Psoas muscle (tissue), 8 donors: ENCODE data around the gene NAV2. TPM values are rescaled to one million over a fixed set of nuclear protein-coding genes. Genes with fewer than 3 reads are reported as not detected.
"Not testable (repeated sequence)": the region's sequence is repeated elsewhere in the genome, so short reads cannot be mapped to it uniquely, and the experiment has no call there.

Experiments
- ATAC-seq, 4 donors: fragments of 200-7000 bp; cut with Tn5 transposase; one replicate each; pipeline ENCODE4 v1.9.1; 2020; ENCODE audit warnings: moderate library complexity in 3 of 4, mild to moderate bottlenecking in 2 of 4
- DNase-seq, 2 donors: peaks; one replicate each; pipeline ENCODE4 v3.0.0-alpha.2; 2020
- H3K27ac ChIP-seq: fragments of 200-600 bp; one replicate; pipeline ENCODE4 v1.8.0; 2022
- H3K27me3 ChIP-seq, 3 donors: fragments of 200-600 bp in 1 of 3; one replicate each; pipeline versions ENCODE4 v1.6.1 to v1.8.0; 2013 to 2022; ENCODE audit warnings: low read length in 2 of 3, mild to moderate bottlenecking in 2 of 3, moderate library complexity in 1 of 3; ENCODE audit not compliant: insufficient read depth in 3 of 3
- H3K36me3 ChIP-seq, 2 donors: fragments of 200-600 bp in 1 of 2; one replicate each; pipeline versions ENCODE4 v1.6.1 to v1.8.0; 2013 to 2022; ENCODE audit warnings: low read depth in 1 of 2, mild to moderate bottlenecking in 1 of 2, moderate library complexity in 1 of 2; ENCODE audit not compliant: insufficient read depth in 1 of 2
- H3K4me1 ChIP-seq: fragments of 200-600 bp; one replicate; pipeline ENCODE4 v1.8.0; 2022
- H3K4me3 ChIP-seq: fragments of 200-600 bp; one replicate; pipeline ENCODE4 v1.8.0; 2022; ENCODE audit warnings: mild to moderate bottlenecking
- H3K9me3 ChIP-seq: fragments of 200-600 bp; one replicate; pipeline ENCODE4 v1.8.0; 2022
- WGBS, 3 donors: extraction: QIAGEN DNeasy Blood & Tissue Kit; methylation state at CpG; one replicate each; pipeline versions ENCODE4 v1.1.6 to v1.1.7; 2013; 5-methylcytosine and 5-hydroxymethylcytosine counted together
- intact Hi-C, 2 donors: fragments of 100-400 bp; cut with DNase I; formaldehyde crosslinking; loops; one replicate each; pipeline versions ENCODE4 v1.11.0 to v1.14.2; 2022
- polyA plus RNA-seq, 3 donors: library from polyadenylated mRNA; stranded (reverse); fragments of 200-250 nt; gene quantifications; one replicate each; pipeline ENCODE4 v1.2.3, GENCODE V29; 2013
- total RNA-seq, 4 donors: library from RNA; stranded (reverse); fragmentation: NEBNext Ultra II Directional in 2 of 4; extraction: Animal tissue kit (Norgen Biotek cat#: 25700) in 2 of 4; gene quantifications; one replicate each; pipeline versions ENCODE4 v1.2.1 to v1.2.4, GENCODE V29; 2021 to 2023
- TF ChIP-seq, protein P1 (sequence below): fragments of 200-600 bp; IDR thresholded peaks from one replicate; pipeline ENCODE4 v1.8.0; 2022; ENCODE audit warnings: antibody characterized with exemption
- donor health status: healthy with polysubstance abuse.
- donor health status: DM: no; HTN: no; CAD: no; lungs with moderate emphysema.
- donor health status: Bipolar disorder and iron deficiency.
- donor health status: healthy.
- donor health status: DM: yes; HTN: yes; CAD: no.
- donor health status: DM: no; HTN: no; CAD: no.
- donor health status: DM: no; HTN: no; CAD: no.
- donor health status: DM: yes; HTN: yes; CAD: no.

NAV2 gene
- total and polyA plus RNA-seq, 7 donors = 0.68 to 21.8 (median 2.9) TPM

DNA sequence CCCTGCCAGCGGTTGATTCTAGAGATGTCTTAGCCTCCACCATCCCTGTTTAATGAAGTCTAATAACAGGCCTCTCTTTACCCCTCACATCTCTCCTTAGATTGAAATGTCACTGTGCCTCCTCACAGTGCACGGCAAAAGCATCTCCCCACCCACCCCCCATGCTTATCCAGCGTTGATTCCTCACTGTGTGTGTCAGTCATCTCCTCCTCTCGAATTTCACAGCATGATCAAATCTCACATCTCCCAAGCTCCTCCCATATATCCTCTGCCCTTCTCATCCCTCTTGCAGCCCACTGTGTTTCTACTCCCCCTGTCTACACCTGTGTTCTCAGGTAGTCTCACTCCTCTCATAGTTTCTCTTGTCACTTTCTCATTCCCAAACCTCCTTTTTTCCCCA is 363.0 kb downstream of the NAV2 start:
- Histone ChIP-seq H3K9me3 (no peaks in the 10 kb centered on the region), H3K4me3 (no peak overlapping the region), H3K27ac (no peak overlapping the region), H3K27me3 (no peaks in the 10 kb centered on the region), H3K4me1 (no peaks in the 10 kb centered on the region), H3K36me3 (peaks cover 6 to 33% of the 10 kb centered on the region in 2 donors)
- ATAC-seq (no peak), DNase-seq (no peak)
- WGBS, 3 donors = 71 to 85% (median 77%) methylated on average over 4 of the region's 4 CpGs
- intact Hi-C loops = no loop called here
- TF ChIP-seq, protein P1, sequence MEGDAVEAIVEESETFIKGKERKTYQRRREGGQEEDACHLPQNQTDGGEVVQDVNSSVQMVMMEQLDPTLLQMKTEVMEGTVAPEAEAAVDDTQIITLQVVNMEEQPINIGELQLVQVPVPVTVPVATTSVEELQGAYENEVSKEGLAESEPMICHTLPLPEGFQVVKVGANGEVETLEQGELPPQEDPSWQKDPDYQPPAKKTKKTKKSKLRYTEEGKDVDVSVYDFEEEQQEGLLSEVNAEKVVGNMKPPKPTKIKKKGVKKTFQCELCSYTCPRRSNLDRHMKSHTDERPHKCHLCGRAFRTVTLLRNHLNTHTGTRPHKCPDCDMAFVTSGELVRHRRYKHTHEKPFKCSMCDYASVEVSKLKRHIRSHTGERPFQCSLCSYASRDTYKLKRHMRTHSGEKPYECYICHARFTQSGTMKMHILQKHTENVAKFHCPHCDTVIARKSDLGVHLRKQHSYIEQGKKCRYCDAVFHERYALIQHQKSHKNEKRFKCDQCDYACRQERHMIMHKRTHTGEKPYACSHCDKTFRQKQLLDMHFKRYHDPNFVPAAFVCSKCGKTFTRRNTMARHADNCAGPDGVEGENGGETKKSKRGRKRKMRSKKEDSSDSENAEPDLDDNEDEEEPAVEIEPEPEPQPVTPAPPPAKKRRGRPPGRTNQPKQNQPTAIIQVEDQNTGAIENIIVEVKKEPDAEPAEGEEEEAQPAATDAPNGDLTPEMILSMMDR = no peak

DNA sequence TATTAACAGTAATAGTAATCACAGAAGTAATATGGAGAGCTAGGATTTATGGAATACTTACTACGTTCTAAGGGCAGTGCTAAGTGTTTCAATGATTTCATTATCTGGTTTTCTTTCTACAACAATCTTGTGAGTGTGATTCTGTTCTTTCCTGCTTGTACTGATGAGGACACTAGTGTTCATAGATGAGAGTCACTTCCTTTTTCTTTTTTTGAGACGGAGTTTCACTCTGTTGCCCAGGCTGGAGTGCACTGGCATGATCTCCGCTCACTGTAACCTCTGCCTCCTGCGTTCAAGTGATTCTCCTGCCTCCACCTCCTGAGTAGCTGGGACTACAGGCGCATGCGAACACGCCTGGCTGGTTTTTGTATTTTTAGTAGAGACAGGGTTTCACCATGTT is 366.2 kb downstream of the NAV2 start:
- H3K4me1 ChIP-seq = no peaks in the 10 kb centered on the region
- no peak overlapping the region for H3K27ac ChIP-seq
- ATAC-seq (no peak), DNase-seq (no peak)
- intact Hi-C loops = no loop called here
- TF ChIP-seq, protein P1 = no peak
- H3K27me3 ChIP-seq = no peaks in the 10 kb centered on the region
- no peaks in the 10 kb centered on the region for H3K9me3 ChIP-seq
- no peak overlapping the region for H3K4me3 ChIP-seq
- H3K36me3 ChIP-seq = peaks cover 7 to 53% of the 10 kb centered on the region in 2 donors
- 96 to 98% (median 97%) methylated on average over 7 of the region's 7 CpGs for WGBS, 3 donors

DNA sequence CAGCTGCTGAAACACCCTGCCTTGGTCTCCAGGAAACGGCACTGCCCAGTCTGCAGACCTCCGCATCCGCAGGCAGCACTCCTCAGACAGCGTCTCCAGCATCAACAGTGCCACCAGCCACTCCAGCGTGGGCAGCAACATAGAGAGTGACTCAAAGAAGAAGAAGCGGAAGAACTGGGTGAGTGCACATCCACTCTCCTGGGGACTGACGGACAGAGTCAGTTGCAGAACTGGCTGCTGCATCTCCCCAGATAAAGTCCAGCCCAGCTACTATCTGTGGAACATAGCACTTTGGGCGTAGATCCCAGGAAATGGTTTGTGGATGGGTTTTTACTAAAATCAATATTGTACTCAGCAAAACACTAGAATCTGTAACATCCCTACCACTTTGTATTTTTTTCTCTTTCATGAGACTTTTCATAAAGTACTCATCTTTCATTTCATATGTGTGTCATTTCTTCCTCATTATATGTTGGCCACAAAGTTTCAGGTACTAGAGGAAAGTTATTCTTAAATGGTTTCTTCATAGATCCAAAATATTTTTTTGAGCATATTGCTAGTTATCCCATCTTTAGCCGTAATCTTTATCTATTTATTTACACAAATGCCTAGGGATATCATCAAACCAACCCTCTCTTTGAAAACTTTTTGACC is 367.5 kb downstream of the NAV2 start:
- Histone ChIP-seq H3K27ac (no peak overlapping the region), H3K4me3 (no peak overlapping the region), H3K9me3 (no peaks in the 10 kb centered on the region), H3K36me3 (peaks cover 7 to 55% of the 10 kb centered on the region in 2 donors), H3K27me3 (no peaks in the 10 kb centered on the region), H3K4me1 (no peaks in the 10 kb centered on the region)
- 77 to 87% (median 82%) methylated on average over 8 to 9 of the region's 9 CpGs for WGBS, 3 donors
- no peak for DNase-seq
- TF ChIP-seq, protein P1 = no peak
- no peak for ATAC-seq
- intact Hi-C loops = no loop called here

DNA sequence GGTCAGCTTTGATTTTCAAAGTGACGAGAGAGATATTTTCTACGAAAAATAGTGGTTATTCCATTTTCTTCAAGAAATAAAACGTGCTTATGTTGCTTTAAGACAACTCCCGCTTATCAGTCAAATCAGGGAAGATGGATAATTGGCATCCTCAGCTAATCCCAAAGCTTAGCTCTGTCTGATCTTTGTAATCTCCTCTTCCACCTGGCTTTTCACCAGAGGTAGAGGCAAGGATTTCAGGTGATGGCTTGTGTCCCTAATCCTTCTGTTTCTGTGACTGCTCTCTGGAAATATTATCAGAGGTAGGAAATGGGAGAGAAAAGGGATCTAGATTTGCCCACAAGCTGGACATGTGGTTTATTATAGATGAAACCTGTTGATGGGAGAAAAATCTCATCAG is 368.7 kb downstream of the NAV2 start:
- Histone ChIP-seq H3K27me3 (no peaks in the 10 kb centered on the region), H3K36me3 (peaks cover 7 to 55% of the 10 kb centered on the region in 2 donors), H3K4me3 (no peak overlapping the region), H3K9me3 (no peaks in the 10 kb centered on the region), H3K27ac (no peak overlapping the region), H3K4me1 (no peaks in the 10 kb centered on the region)
- DNase-seq (no peak), ATAC-seq (no peak)
- 94 to 96% (median 95%) methylated on average over 4 of the region's 4 CpGs for WGBS, 3 donors
- intact Hi-C loops = no loop called here
- TF ChIP-seq, protein P1 = no peak

DNA sequence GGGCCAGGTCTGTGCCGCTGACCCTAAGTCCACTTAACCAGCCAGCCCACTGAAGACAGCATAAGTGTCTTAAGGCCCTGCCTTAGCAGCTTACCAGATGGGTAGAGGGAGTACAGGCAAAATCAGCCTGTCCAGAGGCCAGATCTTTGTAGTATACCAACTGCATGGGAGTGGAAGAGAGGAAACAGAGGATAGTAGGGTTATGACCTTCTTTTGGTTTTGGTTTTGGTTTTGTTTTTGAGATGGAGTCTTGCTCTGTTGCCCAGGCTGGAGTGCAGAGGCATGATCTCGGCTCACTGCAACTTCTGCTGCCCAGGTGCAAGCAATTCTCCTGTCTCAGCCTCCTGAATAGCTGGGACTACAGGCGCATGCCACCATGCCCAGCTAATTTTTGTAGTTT is 371.2 kb downstream of the NAV2 start:
- H3K27ac ChIP-seq, H3K4me3 ChIP-seq, ATAC-seq, H3K4me1 ChIP-seq, H3K27me3 ChIP-seq, intact Hi-C loops, H3K9me3 ChIP-seq, DNase-seq: not testable (repeated sequence)
- H3K36me3 ChIP-seq = peaks cover 4 to 35% of the 10 kb centered on the region in 2 donors
- WGBS, 3 donors = 83 to 100% (median 94%) methylated on average over 3 of the region's 3 CpGs
